CD8-positive, alpha-beta memory T cell (primary cell): ENCODE data around the gene INO80C. TPM values are rescaled to one million over a fixed set of nuclear protein-coding genes. Genes with fewer than 3 reads are reported as not detected.

Experiments
- CTCF ChIA-PET: fragments of 350-600 bp; sonication (Branson Sonifier 250); formaldehyde crosslinking; loops from one replicate; lab custom pipeline; 2021; ENCODE audit warnings: antibody characterized with exemption; lab: Charles Lee
- POLR2A ChIA-PET: fragments of 350-600 bp; sonication (Branson Sonifier 250); formaldehyde crosslinking; loops from one replicate; lab custom pipeline; 2021; ENCODE audit warnings: antibody characterized with exemption; lab: Charles Lee
- DNase-seq, 5 donors: peaks; one replicate each; pipeline versions ENCODE4 v3.0.0 to v3.0.0-alpha.2; 2020 to 2022; ENCODE audit warnings: mixed read lengths in 1 of 5
- H3K27ac ChIP-seq: one replicate; pipeline ENCODE4 v1.7.0; 2013; ENCODE audit warnings: low read depth, mild to moderate bottlenecking, low read length, moderate library complexity
- H3K27me3 ChIP-seq: 2 replicates; pipeline ENCODE4 v1.7.0; 2013; ENCODE audit warnings: low read length, mild to moderate bottlenecking; ENCODE audit not compliant: insufficient read depth, poor library complexity, severe bottlenecking
- H3K36me3 ChIP-seq: 2 replicates; pipeline ENCODE4 v1.7.0; 2013; ENCODE audit warnings: mild to moderate bottlenecking, low read length, moderate library complexity; ENCODE audit not compliant: insufficient read depth
- H3K4me1 ChIP-seq: 2 replicates; pipeline ENCODE4 v1.7.0; 2013; ENCODE audit warnings: mild to moderate bottlenecking, low read length, moderate library complexity; ENCODE audit not compliant: insufficient read depth
- H3K4me3 ChIP-seq: 2 replicates; pipeline ENCODE4 v1.7.0; 2013; ENCODE audit warnings: mild to moderate bottlenecking, low read length
- H3K9me3 ChIP-seq: 2 replicates; pipeline ENCODE4 v1.7.0; 2013; ENCODE audit warnings: mild to moderate bottlenecking, low read length
- H3K27ac Mint-ChIP-seq, 8 donors: one replicate each; pipeline ENCODE4 v1.8.0; 2020 to 2021; ENCODE audit warnings: mixed read lengths in 8 of 8, mild to moderate bottlenecking in 6 of 8, inconsistent platforms in 3 of 8, moderate library complexity in 3 of 8
- H3K27me3 Mint-ChIP-seq, 2 donors: one replicate each; pipeline ENCODE4 v1.8.0; 2020 to 2021; ENCODE audit warnings: mixed read lengths in 2 of 2, mild to moderate bottlenecking in 1 of 2, moderate library complexity in 1 of 2
- H3K36me3 Mint-ChIP-seq, 3 donors: one replicate each; pipeline ENCODE4 v1.8.0; 2020 to 2021; ENCODE audit warnings: mixed read lengths in 3 of 3, inconsistent platforms in 1 of 3, mild to moderate bottlenecking in 1 of 3
- H3K4me1 Mint-ChIP-seq, 3 donors: one replicate each; pipeline ENCODE4 v1.8.0; 2020 to 2021; ENCODE audit warnings: mixed read lengths in 3 of 3, inconsistent platforms in 1 of 3, mild to moderate bottlenecking in 1 of 3
- H3K4me3 Mint-ChIP-seq, 7 donors: one replicate each; pipeline ENCODE4 v1.8.0; 2020 to 2021; ENCODE audit warnings: mixed read lengths in 7 of 7, mild to moderate bottlenecking in 6 of 7, moderate library complexity in 4 of 7, inconsistent platforms in 2 of 7
- H3K9me3 Mint-ChIP-seq, 5 donors: one replicate each; pipeline ENCODE4 v1.8.0; 2020 to 2022; ENCODE audit warnings: mixed read lengths in 5 of 5, mild to moderate bottlenecking in 3 of 5, moderate library complexity in 2 of 5, inconsistent platforms in 1 of 5
- polyA plus RNA-seq: library from polyadenylated mRNA; unstranded; fragments of 300-500 nt; fragmentation: Illumina TruSeq; gene quantifications from one replicate; pipeline ENCODE4 v1.2.3, GENCODE V29; 2021
- total RNA-seq, 2 experiments: library from RNA; stranded (reverse); gene quantifications; one replicate each; pipeline ENCODE4 v1.2.3, GENCODE V29; 2021

Gene INO80C
- total and polyA plus RNA-seq, 3 experiments from 2014 or later: 16.6 to 28.5 (median 27.0) TPM

DNA sequence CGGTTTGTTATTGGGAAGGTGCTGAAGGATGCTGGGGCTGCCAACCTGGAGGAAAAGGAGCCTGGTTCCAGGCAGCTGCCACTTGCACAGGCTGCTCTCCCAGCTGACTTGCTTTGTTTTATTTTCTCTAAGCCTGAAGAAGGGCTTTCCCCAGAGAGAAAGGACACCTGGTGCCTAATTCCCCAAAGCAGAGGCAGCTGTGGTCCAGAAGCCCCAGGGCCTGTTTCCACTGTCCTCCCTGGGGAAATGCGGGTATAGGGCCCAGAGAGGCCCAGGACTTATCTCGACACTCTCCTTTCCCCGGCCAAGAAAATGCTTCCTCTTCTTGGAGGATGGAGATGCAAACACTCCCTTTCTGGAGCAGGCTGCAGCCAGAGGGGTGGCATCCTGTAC, 30.1 kb downstream of the INO80C start:
- ChIA-PET CTCF (no interaction called here), POLR2A (no interaction called here)
- Histone ChIP-seq H3K27me3 (no peaks in the 10 kb centered on the region), H3K4me3 (no peak overlapping the region), H3K9me3 (no peaks in the 10 kb centered on the region), H3K36me3 (no peaks in the 10 kb centered on the region), H3K4me1 (no peaks in the 10 kb centered on the region), H3K27ac (no peak overlapping the region)
- Mint-ChIP-seq H3K4me3 (no peak overlapping the region), H3K9me3 (peaks cover 0 to 3% (median 0%) of the 10 kb centered on the region in 5 donors), H3K27ac (no peak overlapping the region), H3K4me1 (no peaks in the 10 kb centered on the region), H3K36me3 (peaks cover 15 to 41% (median 24%) of the 10 kb centered on the region in 3 donors), H3K27me3 (no peaks in the 10 kb centered on the region)
- no peak for DNase-seq

DNA sequence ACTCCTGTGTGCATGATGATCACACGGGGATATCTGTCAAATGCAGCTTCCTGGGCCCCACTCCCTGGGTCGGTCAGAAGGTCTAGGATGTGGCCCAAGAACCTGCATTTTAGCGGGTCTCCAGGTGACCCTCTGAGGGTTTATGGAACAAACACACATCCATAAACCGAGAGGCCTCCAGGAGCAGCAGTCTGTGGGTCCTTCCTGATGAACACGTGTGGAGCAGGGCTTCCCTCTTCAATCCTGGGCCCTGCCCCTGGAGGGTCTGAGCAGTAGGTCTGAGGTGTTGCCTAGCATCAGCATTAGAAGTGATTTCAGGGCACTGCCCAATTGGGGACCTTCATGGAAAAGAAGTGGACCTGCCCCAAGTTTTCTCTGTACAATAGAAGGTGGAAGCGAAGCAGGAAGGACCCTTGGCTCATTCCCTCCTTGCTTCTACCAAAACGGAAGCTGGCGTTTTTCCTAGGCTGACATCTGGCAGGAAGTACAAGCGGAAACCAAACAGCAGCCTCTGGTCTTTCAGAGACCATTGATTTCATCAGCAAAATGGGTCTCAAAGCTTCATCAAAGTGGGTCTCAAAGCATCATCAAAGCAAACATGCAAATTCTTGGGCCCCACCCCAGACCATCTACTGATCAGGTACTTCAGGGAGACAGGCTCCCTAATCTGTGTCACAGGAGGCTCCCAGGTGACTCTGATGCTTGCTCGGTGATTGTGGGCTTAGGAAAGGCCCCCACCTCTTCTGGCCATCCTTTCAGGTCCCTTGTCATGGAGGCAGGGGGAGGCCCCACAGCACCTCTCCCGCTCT, 30.7 kb downstream of the INO80C start:
- POLR2A ChIA-PET: no interaction called here
- no peak overlapping the region for H3K4me3 ChIP-seq
- H3K36me3 Mint-ChIP-seq: peaks cover 9 to 36% (median 21%) of the 10 kb centered on the region in 3 donors
- H3K36me3 ChIP-seq: no peaks in the 10 kb centered on the region
- H3K27ac ChIP-seq: no peak overlapping the region
- H3K9me3 Mint-ChIP-seq: no peaks in the 10 kb centered on the region
- no peaks in the 10 kb centered on the region for H3K27me3 Mint-ChIP-seq
- no peaks in the 10 kb centered on the region for H3K27me3 ChIP-seq
- H3K9me3 ChIP-seq: no peaks in the 10 kb centered on the region
- CTCF ChIA-PET: no interaction called here
- H3K27ac Mint-ChIP-seq: peak overlapping the region in 1 of 8 donors; percentile 29
- H3K4me3 Mint-ChIP-seq: no peak overlapping the region
- no peak for DNase-seq
- no peaks in the 10 kb centered on the region for H3K4me1 ChIP-seq
- no peaks in the 10 kb centered on the region for H3K4me1 Mint-ChIP-seq

DNA sequence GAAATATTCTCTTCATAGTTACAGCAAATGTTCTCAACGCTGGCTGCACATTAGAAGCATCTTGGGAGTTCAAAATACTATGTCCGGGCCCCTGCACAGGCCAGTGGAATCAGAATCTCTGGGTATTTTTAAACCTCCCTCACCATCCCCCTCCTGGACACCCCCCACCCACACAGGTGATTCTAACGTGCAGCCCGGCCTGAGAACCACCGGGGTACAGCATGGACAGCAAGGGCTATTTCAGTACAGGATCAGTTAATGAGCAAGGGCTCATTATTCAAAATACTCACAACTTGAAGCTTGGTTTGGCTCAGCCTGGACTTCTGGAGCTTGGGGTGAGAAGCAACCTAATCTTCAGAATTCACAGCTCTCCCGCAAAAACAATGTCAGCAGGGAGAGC, 31.4 kb downstream of the INO80C start:
- no peaks in the 10 kb centered on the region for H3K27me3 Mint-ChIP-seq
- Histone ChIP-seq H3K9me3 (no peaks in the 10 kb centered on the region), H3K4me3 (no peak overlapping the region), H3K4me1 (no peaks in the 10 kb centered on the region), H3K36me3 (no peaks in the 10 kb centered on the region), H3K27ac (no peak overlapping the region), H3K27me3 (no peaks in the 10 kb centered on the region)
- ChIA-PET CTCF (no interaction called here), POLR2A (no interaction called here)
- H3K36me3 Mint-ChIP-seq: peaks cover 7 to 34% (median 21%) of the 10 kb centered on the region in 3 donors
- no peak overlapping the region for H3K4me3 Mint-ChIP-seq
- H3K9me3 Mint-ChIP-seq: no peaks in the 10 kb centered on the region
- H3K4me1 Mint-ChIP-seq: no peaks in the 10 kb centered on the region
- H3K27ac Mint-ChIP-seq: no peak overlapping the region
- no peak for DNase-seq

DNA sequence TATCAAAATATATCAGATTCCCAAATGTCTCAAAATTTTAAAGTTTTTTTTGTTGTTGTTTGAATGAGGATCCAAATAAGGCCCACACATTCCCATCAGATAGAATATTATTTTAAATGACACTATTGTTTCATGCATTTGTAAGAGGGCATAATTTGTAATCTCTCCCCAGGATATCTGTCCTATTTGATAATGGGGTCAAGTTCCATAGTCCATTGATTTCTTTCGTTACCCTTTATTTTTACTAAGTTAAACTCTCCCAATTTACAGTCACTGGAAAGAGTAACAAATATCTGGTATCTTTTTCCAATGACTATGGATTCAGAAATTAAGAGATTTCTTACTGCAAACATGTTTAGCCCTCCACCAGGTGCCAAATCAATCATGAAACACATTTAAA, 32.4 kb downstream of the INO80C start:
- H3K27ac ChIP-seq: no peak overlapping the region
- Mint-ChIP-seq H3K27ac (no peak overlapping the region), H3K4me3 (no peak overlapping the region), H3K9me3 (no peaks in the 10 kb centered on the region), H3K4me1 (no peaks in the 10 kb centered on the region), H3K36me3 (peaks cover 7 to 28% (median 18%) of the 10 kb centered on the region in 3 donors), H3K27me3 (no peaks in the 10 kb centered on the region)
- no peaks in the 10 kb centered on the region for H3K36me3 ChIP-seq
- no peak overlapping the region for H3K4me3 ChIP-seq
- no peaks in the 10 kb centered on the region for H3K9me3 ChIP-seq
- CTCF ChIA-PET: no interaction called here
- H3K27me3 ChIP-seq: no peaks in the 10 kb centered on the region
- POLR2A ChIA-PET: no interaction called here
- H3K4me1 ChIP-seq: no peaks in the 10 kb centered on the region
- no peak for DNase-seq

DNA sequence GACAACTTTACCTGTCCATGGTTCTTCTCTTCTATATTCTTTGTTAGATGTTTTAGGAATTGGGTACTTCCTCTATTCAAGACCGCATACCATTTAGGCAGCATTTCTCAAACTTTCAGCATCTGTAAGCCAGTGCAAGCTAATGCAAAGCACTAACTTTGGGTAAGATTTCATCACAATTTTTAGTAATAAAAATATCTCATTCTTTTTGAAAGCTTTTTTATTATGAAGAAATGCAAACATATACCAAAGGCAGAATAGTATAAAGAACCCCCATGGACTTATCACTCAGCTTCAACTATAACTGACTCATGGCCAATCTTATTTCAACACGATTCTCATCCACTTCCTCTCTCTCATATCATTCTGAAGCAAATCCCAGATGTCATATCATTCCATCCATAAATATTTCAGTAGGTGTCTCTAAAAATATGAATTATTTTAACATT, 32.9 kb downstream of the INO80C start:
- ChIA-PET CTCF (no interaction called here), POLR2A (no interaction called here)
- H3K9me3 Mint-ChIP-seq: no peaks in the 10 kb centered on the region
- no peaks in the 10 kb centered on the region for H3K4me1 ChIP-seq
- H3K9me3 ChIP-seq: no peaks in the 10 kb centered on the region
- H3K27me3 ChIP-seq: no peaks in the 10 kb centered on the region
- no peak overlapping the region for H3K27ac ChIP-seq
- no peaks in the 10 kb centered on the region for H3K27me3 Mint-ChIP-seq
- no peak overlapping the region for H3K4me3 Mint-ChIP-seq
- H3K27ac Mint-ChIP-seq: no peak overlapping the region
- DNase-seq: no peak
- no peak overlapping the region for H3K4me3 ChIP-seq
- peaks cover 7 to 26% (median 18%) of the 10 kb centered on the region in 3 donors for H3K36me3 Mint-ChIP-seq
- H3K4me1 Mint-ChIP-seq: no peaks in the 10 kb centered on the region
- no peaks in the 10 kb centered on the region for H3K36me3 ChIP-seq

DNA sequence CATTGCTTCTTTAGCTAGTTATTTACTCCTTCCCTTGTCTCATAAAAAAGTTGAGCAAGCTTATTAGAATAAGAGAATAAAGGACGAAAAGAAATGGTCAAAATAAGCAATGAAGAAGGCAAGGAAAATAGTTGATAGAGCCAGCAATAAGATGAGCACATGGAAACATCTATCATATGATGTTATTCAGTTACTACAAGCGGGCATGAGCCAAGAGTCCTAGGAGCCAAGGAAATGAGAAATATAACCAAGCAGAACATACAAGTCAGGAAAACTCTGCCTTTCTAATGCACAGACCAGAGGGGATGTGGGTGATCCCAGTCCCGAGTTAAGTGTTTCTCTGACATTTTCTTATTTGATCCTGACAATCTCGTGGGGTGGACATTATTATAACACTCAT, 33.9 kb downstream of the INO80C start:
- no peak overlapping the region for H3K4me3 Mint-ChIP-seq
- H3K9me3 Mint-ChIP-seq: no peaks in the 10 kb centered on the region
- Histone ChIP-seq H3K4me1 (no peaks in the 10 kb centered on the region), H3K4me3 (no peak overlapping the region), H3K9me3 (no peaks in the 10 kb centered on the region), H3K27me3 (no peaks in the 10 kb centered on the region), H3K36me3 (no peaks in the 10 kb centered on the region), H3K27ac (no peak overlapping the region)
- H3K27ac Mint-ChIP-seq: no peak overlapping the region
- H3K27me3 Mint-ChIP-seq: no peaks in the 10 kb centered on the region
- no peaks in the 10 kb centered on the region for H3K4me1 Mint-ChIP-seq
- ChIA-PET POLR2A (no interaction called here), CTCF (no interaction called here)
- peaks cover 2 to 15% (median 9%) of the 10 kb centered on the region in 3 donors for H3K36me3 Mint-ChIP-seq
- no peak for DNase-seq

DNA sequence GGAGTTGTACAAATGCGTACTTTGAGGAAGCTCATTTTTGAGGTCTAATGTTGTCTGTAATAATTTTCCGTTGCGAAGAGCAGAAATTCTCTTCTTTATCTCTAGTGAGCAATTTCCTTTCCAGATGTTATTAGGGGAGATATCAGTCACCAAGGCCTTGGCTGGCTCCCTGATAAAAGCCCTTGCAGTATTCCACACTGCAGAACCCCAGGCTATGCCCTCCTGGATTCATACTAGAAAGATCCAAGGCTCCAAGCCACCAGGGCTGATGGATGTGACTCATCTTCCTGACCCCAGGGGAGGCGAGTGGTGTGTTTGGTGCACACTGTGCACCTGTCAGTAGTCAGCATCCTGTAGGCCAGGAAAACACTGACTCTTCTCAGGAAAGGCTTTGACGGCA, 34.7 kb downstream of the INO80C start:
- DNase-seq: no peak
- Mint-ChIP-seq H3K27ac (no peak overlapping the region), H3K4me1 (no peaks in the 10 kb centered on the region), H3K27me3 (no peaks in the 10 kb centered on the region), H3K4me3 (no peak overlapping the region), H3K9me3 (no peaks in the 10 kb centered on the region), H3K36me3 (peaks cover 0 to 8% (median 7%) of the 10 kb centered on the region in 3 donors)
- CTCF ChIA-PET: no interaction called here
- no peak overlapping the region for H3K4me3 ChIP-seq
- no peaks in the 10 kb centered on the region for H3K36me3 ChIP-seq
- H3K27me3 ChIP-seq: no peaks in the 10 kb centered on the region
- H3K9me3 ChIP-seq: no peaks in the 10 kb centered on the region
- no peak overlapping the region for H3K27ac ChIP-seq
- POLR2A ChIA-PET: no interaction called here
- H3K4me1 ChIP-seq: no peaks in the 10 kb centered on the region

DNA sequence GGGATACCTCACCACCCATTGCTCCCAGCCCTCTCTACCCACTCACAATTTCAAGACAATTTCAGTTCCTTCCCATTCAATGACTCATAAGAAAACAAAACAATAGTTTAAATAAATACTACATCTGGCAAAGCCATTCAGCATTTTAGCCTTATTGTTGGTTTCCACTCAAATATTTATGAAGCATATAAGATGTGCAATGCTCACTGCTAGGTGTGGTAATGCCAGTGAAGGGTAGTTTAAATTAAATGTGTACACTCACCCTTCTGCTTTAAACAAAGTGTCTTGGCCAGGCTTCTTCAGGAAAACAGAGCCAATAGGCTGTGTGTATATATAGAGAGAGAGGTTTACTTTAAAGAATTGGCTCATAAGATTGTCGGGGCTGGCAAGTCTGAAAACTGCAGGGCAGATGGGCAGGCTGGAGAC, 37.0 kb downstream of the INO80C start:
- H3K4me1 Mint-ChIP-seq: no peaks in the 10 kb centered on the region
- H3K36me3 ChIP-seq: no peaks in the 10 kb centered on the region
- no peak overlapping the region for H3K4me3 ChIP-seq
- DNase-seq: no peak
- H3K4me3 Mint-ChIP-seq: no peak overlapping the region
- H3K4me1 ChIP-seq: no peaks in the 10 kb centered on the region
- CTCF ChIA-PET: no interaction called here
- peaks cover 0 to 4% (median under 1%) of the 10 kb centered on the region in 3 donors for H3K36me3 Mint-ChIP-seq
- no peak overlapping the region for H3K27ac ChIP-seq
- no peaks in the 10 kb centered on the region for H3K9me3 Mint-ChIP-seq
- POLR2A ChIA-PET: no interaction called here
- H3K27ac Mint-ChIP-seq: peak overlapping the region in 1 of 8 donors; percentile 52
- no peaks in the 10 kb centered on the region for H3K27me3 Mint-ChIP-seq
- H3K27me3 ChIP-seq: no peaks in the 10 kb centered on the region
- no peaks in the 10 kb centered on the region for H3K9me3 ChIP-seq
